OCI-LY7 (cell line): ENCODE results near the gene WDR87. TPM values are rescaled to one million over a fixed set of nuclear protein-coding genes. Genes with fewer than 3 reads are reported as not detected.

Experiments
- BruUV-seq: library from RNA; stranded (reverse); fragments of 400-500 nt; replicated peaks from 2 replicates; lab custom pipeline; 2021; lab: Mats Ljungman, UMichigan
- CTCF ChIA-PET: fragments of 300-600 bp; sonication (Branson Sonifier 250); formaldehyde crosslinking; loops from one replicate; lab custom pipeline; 2022; ENCODE audit warnings: antibody characterized with exemption; ENCODE audit not compliant: unreplicated experiment; lab: Charles Lee
- POLR2A ChIA-PET: fragments of 300-600 bp; sonication (Branson Sonifier 250); formaldehyde crosslinking; loops from one replicate; lab custom pipeline; 2022; ENCODE audit warnings: antibody characterized with exemption; lab: Charles Lee
- DNase-seq: peaks from one replicate; pipeline ENCODE4 v3.0.0-alpha.2; 2015; ENCODE audit warnings: low spot score
- H2AFZ ChIP-seq: fragments of 200-600 bp; sonication (generic), shearing (Covaris generic); 2 replicates; pipeline ENCODE4 v1.6.1; 2014; ENCODE audit warnings: mild to moderate bottlenecking, antibody characterized with exemption, low read length, moderate library complexity
- H3K27ac ChIP-seq: fragments of 200-600 bp; sonication (generic); 2 replicates; pipeline ENCODE4 v1.5.1; 2014; ENCODE audit warnings: mixed run types, low read depth, mild to moderate bottlenecking, moderate library complexity, low read length, inconsistent platforms; ENCODE audit not compliant: poor library complexity, severe bottlenecking
- H3K36me3 ChIP-seq: fragments of 200-600 bp; sonication (generic); 2 replicates; pipeline ENCODE4 v1.6.1; 2014; ENCODE audit warnings: mild to moderate bottlenecking, antibody characterized with exemption, low read length, moderate library complexity, mixed read lengths; ENCODE audit not compliant: insufficient read depth
- H3K4me1 ChIP-seq: fragments of 200-600 bp; sonication (generic); 2 replicates; pipeline ENCODE4 v1.5.1; 2014; ENCODE audit warnings: mild to moderate bottlenecking, low read length; ENCODE audit not compliant: insufficient read depth, poor library complexity, severe bottlenecking
- H3K4me2 ChIP-seq: fragments of 200-600 bp; sonication (generic); 2 replicates; pipeline ENCODE4 v1.6.1; 2014; ENCODE audit warnings: mild to moderate bottlenecking, low read length
- H3K4me3 ChIP-seq: fragments of 200-600 bp; sonication (generic); 2 replicates; pipeline ENCODE4 v1.5.1; 2014; ENCODE audit warnings: mild to moderate bottlenecking, low read depth, low read length; ENCODE audit not compliant: poor library complexity, severe bottlenecking
- H3K79me2 ChIP-seq: fragments of 200-600 bp; sonication (generic); 2 replicates; pipeline ENCODE4 v1.6.1; 2016; ENCODE audit warnings: low read depth, mild to moderate bottlenecking, low read length, moderate library complexity, mixed read lengths; ENCODE audit not compliant: insufficient read depth
- H3K9me2 ChIP-seq: fragments of 200-600 bp; sonication (generic); 2 replicates; pipeline ENCODE4 v1.6.1; 2016; ENCODE audit warnings: mild to moderate bottlenecking, low read length, mixed read lengths; ENCODE audit not compliant: insufficient read depth
- H3K9me3 ChIP-seq: fragments of 200-600 bp; sonication (generic); 2 replicates; pipeline ENCODE4 v1.6.1; 2014; ENCODE audit warnings: mild to moderate bottlenecking, mixed run types, low read length, mixed read lengths
- H4K20me1 ChIP-seq: fragments of 200-600 bp; sonication (generic); 2 replicates; pipeline ENCODE4 v1.6.1; 2014; ENCODE audit warnings: mild to moderate bottlenecking, antibody characterized with exemption, low read length, moderate library complexity, mixed read lengths; ENCODE audit not compliant: insufficient read depth
- EZH2phosphoT487 ChIP-seq: fragments of 200-600 bp; sonication (generic); IDR thresholded peaks from 2 replicates; pipeline ENCODE4 v1.6.1; 2018; ENCODE audit warnings: low read depth, borderline replicate concordance, mild to moderate bottlenecking, mixed run types, antibody characterized with exemption, low read length, moderate library complexity, mixed read lengths
- intact Hi-C: fragments of 100-400 bp; cut with micrococcal nuclease; formaldehyde crosslinking; loops from one replicate; pipeline ENCODE4 v1.10.0; 2022; ENCODE audit not compliant: unreplicated experiment
- total RNA-seq, 2 experiments: library from RNA; depleted of rRNA in 1 of 2; stranded (reverse); fragments of >200 nt in 1 of 2; shearing (Covaris generic) in 1 of 2; gene quantifications; 2 replicates each; pipeline ENCODE4 v1.2.3, GENCODE V29; 2014 to 2022
- TF ChIP-seq, protein P1 (sequence below): fragments of 200-600 bp; sonication (generic); conservative IDR thresholded peaks from 2 replicates; pipeline ENCODE4 v1.5.1; 2014; ENCODE audit warnings: mild to moderate bottlenecking, antibody characterized with exemption, low read length, moderate library complexity, mixed read lengths

WDR87 gene
- total RNA-seq, 2 experiments from 2014 or later, result 0.08 TPM; not detected in 1

DNA sequence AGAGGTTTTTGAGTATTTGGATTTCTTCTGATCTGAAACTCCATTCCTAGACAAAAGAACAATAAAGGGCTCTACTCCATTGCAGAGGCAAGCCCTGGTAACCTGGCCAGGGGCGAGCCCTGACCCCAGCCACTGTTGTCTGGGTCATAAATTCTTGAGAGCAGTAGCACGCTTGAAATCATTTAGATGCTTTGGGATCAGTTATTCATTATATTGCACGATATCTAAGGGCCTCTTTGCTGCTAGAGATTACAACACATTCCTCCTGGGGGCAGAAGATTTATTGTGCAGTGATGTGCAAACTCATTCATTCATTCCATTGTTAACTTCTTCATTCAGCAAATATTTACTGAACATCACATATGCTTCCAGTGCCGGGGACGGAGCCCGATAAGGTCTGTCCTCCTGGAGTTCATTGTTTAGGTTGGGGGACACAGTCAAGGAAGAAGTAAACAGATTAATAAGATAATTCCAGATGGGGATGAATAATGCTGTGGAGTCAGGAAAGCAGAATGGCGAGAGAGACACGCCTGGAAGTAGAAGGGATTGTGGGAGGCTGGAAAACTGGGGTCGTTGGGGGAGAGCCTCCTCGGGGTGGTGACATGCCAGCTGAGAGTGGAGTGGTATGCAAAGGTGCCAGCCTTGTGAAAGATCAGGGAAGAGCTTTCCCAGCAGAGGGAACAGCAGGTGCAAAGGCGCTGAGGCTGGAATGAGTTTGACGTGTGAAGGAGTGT, 35.6 kb upstream of the WDR87 start:
- H3K79me2 ChIP-seq, result peaks cover 10% of the 10 kb centered on the region; the same call in 1 of the 2 replicates

DNA sequence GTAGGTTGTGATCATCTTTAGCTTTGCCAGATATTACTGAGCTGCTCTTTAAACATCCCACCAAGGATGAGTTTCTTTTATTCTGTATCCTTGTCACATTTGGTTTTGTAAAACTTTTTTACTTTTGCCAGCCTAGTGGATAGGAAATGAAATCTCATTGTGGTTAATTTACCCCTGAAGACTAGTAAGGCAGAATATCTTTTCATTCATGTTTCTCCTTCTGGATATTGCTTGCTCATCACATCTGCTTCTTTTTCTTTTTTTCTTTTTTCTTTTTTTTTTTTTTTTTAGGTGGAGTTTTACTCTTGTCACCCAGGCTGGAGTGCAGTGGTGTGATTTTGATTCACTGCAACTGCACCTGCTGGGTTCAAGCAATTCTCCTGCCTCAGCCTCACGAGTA, 32.0 kb upstream of the WDR87 start:
- TF ChIP-seq EZH2phosphoT487, result no peak
- TF ChIP-seq, protein P1, sequence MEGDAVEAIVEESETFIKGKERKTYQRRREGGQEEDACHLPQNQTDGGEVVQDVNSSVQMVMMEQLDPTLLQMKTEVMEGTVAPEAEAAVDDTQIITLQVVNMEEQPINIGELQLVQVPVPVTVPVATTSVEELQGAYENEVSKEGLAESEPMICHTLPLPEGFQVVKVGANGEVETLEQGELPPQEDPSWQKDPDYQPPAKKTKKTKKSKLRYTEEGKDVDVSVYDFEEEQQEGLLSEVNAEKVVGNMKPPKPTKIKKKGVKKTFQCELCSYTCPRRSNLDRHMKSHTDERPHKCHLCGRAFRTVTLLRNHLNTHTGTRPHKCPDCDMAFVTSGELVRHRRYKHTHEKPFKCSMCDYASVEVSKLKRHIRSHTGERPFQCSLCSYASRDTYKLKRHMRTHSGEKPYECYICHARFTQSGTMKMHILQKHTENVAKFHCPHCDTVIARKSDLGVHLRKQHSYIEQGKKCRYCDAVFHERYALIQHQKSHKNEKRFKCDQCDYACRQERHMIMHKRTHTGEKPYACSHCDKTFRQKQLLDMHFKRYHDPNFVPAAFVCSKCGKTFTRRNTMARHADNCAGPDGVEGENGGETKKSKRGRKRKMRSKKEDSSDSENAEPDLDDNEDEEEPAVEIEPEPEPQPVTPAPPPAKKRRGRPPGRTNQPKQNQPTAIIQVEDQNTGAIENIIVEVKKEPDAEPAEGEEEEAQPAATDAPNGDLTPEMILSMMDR, result no peak
- H3K4me2 ChIP-seq, result no peak overlapping the region
- H3K36me3 ChIP-seq, result peaks cover 57% of the 10 kb centered on the region
- DNase-seq, result no peak
- BruUV-seq, result no TSS peak
- H4K20me1 ChIP-seq, result no peaks in the 10 kb centered on the region
- peak overlapping the region; percentile 10 for H3K27ac ChIP-seq
- peaks cover 35% of the 10 kb centered on the region; the same call in 1 of the 2 replicates for H3K79me2 ChIP-seq
- H3K9me2 ChIP-seq, result no peaks in the 10 kb centered on the region
- ChIA-PET CTCF (no interaction called here), POLR2A (interaction anchor here (1.2 to 1.8 kb wide), 2 partner anchors 15 kb away, joined by 5 to 9 read pairs; no protein-coding TSS in a partner anchor)
- H2AFZ ChIP-seq, result no peak overlapping the region
- no peak overlapping the region for H3K4me3 ChIP-seq
- intact Hi-C loops, result no loop called here
- peaks cover 32% of the 10 kb centered on the region; the same call in 1 of the 2 replicates for H3K9me3 ChIP-seq
- peaks cover 6% of the 10 kb centered on the region for H3K4me1 ChIP-seq

More for the DNA sequence above, 35.6 kb upstream of the WDR87 start:
- no peak overlapping the region for H3K4me3 ChIP-seq
- BruUV-seq, result no TSS peak
- no peaks in the 10 kb centered on the region for H4K20me1 ChIP-seq
- intact Hi-C loops, result no loop called here
- no peak for TF ChIP-seq EZH2phosphoT487
- TF ChIP-seq, protein P1, result no peak
- no peak for DNase-seq
- ChIA-PET POLR2A (interaction anchor here (0.7 kb wide), 1 partner anchor 16 kb away, joined by 4 read pairs; no protein-coding TSS in a partner anchor), CTCF (no interaction called here)
- peaks cover 6% of the 10 kb centered on the region; the same call in 1 of the 2 replicates for H3K9me3 ChIP-seq
- H3K4me2 ChIP-seq, result no peak overlapping the region
- peaks cover 30% of the 10 kb centered on the region for H3K36me3 ChIP-seq
- no peaks in the 10 kb centered on the region for H3K4me1 ChIP-seq
- H3K9me2 ChIP-seq, result no peaks in the 10 kb centered on the region
- H3K27ac ChIP-seq, result no peak overlapping the region
- no peak overlapping the region for H2AFZ ChIP-seq

DNA sequence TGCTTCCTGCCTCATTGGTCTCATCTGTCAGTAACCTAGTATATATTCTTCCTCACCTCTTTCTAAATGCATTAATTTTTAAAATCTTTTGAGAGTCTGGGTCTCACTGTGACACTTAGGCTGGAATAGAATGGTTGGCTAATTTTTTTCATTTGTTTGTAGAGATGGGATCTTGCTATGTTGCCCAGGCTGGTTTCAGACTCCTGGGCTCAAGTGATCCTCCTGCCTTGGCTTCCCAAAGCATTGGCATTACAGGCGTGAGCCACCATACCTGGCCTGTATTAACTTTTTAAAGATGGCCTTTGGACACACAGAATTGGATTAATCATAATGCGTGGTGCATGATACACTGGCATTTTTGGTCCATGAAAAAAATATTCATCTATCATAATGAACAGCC, 30.5 kb upstream of the WDR87 start:
- peaks cover 32% of the 10 kb centered on the region; the same call in 1 of the 2 replicates for H3K9me3 ChIP-seq
- H3K4me1 ChIP-seq, result peaks cover 21% of the 10 kb centered on the region
- CTCF ChIA-PET, result no interaction called here
- H3K79me2 ChIP-seq, result peaks cover 49% of the 10 kb centered on the region; the same call in 1 of the 2 replicates
- TF ChIP-seq, protein P1, result no peak
- no peak for TF ChIP-seq EZH2phosphoT487
- DNase-seq, result no peak
- H2AFZ ChIP-seq, result no peak overlapping the region
- no peaks in the 10 kb centered on the region for H4K20me1 ChIP-seq
- intact Hi-C loops, result no loop called here
- no peak overlapping the region for H3K4me2 ChIP-seq
- no peak overlapping the region for H3K4me3 ChIP-seq
- no TSS peak for BruUV-seq
- H3K27ac ChIP-seq, result no peak overlapping the region
- H3K36me3 ChIP-seq, result peaks cover 54% of the 10 kb centered on the region
- POLR2A ChIA-PET, result interaction anchor here (0.6 kb wide), 1 partner anchor 32 kb away, joined by 8 read pairs; no protein-coding TSS in a partner anchor
- H3K9me2 ChIP-seq, result no peaks in the 10 kb centered on the region
